GM19467 (cell line): ENCODE results near the gene CYB561D2.
A peak's percentile ranks its signal among the peaks of the same experiment; 100 is the strongest.

Experiments used
- ATAC-seq: cut with Tn5 transposase; IDR thresholded peaks from one replicate; pipeline ENCODE4 v1.9.1; 2021; ENCODE audit warnings: mild to moderate bottlenecking, moderate library complexity; ENCODE audit not compliant: unreplicated experiment

Gene CYB561D2

DNA sequence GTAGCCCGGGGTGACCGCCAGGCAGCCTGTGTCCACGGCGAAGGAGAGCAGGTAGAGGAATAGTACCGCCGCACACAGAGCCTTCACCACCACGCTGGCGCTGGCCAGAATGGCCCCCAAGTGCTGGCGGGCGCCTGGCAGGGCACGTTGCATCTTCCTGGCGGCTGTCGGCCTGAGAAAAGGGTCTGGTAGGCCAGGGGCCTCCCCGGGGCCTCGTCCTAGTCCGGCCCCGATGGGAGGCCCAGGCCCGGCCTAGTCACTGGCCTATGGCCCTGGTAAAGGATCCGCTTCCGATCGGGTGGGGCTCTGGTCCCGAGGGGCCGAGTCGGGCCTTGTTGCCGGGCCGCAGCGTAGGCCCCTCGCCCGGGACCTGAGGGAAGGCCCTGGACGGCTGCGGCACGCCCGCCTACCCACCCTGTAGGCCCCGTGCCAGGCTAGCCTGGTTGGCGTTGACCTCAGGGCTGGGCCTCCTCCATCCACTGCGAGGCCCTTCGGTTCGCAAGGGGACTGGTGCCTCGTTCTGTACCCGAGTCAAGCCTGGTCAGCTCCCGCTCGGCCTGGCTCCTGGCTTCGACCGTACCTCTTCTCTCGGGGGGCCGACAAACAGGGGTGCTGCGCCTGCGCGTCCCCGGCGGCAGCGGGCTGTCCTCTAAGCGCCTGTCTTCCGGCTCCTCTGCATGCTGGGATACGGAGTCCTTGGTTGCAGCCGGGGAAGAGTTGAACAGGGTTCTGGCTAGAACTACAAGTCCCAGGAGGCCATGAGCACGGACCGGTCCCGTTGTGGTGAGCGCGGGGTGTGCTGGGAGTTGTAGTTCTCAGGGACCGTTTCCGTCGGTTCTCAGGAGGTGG is 8.5 kb downstream of the CYB561D2 start, which contains the start of gene TMEM115:
TMEM115 (minus strand) TSS at position 611 of the 849 bp plus-strand sequence; CDS start at position 153, 458 bp downstream.
- ATAC-seq, result peak; percentile 98

DNA sequence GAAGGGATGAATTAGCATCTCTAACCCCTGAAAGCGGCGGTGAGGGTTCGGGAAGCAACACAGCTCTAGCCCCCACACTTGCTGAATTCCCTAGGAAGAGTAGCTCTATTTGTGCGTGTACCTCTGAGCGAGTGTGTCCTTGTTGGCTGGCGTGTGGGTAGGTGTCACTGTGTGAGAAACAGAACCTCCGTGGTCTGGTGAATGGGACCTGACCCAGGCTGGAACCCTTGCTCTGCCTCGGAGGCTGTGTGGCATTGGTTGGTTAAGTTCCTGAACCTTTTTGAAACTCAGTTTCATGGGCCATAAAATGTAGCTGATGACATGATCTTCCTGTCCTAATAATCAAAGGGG is 9.1 kb downstream of the CYB561D2 start:
- no peak for ATAC-seq

DNA sequence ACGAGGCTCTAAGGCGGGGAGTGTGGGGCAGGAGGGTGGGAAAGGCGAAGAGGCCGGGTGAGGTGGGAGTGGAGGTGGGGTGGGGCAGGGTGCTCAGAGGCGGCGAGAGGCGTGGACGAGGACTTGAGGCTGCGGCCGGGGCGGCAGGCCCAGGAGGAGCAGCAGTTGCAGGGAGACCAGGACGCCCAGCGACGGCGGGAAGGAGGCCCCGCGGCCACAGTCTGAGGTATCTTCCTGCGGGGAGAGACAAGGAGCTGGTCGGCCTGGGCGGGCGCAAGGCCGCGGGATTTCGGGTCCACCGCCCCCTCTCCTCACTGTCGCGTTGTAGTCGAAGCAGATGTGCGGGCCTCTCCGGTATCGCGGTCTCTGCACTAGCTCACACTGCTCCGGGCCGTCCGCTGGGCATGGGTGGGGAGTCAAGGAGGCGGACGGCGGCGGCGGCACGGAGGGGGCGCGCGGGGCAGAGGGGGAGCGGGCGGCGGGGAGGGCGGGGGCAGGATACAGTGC is 14.0 kb downstream of the CYB561D2 start:
- no peak for ATAC-seq

DNA sequence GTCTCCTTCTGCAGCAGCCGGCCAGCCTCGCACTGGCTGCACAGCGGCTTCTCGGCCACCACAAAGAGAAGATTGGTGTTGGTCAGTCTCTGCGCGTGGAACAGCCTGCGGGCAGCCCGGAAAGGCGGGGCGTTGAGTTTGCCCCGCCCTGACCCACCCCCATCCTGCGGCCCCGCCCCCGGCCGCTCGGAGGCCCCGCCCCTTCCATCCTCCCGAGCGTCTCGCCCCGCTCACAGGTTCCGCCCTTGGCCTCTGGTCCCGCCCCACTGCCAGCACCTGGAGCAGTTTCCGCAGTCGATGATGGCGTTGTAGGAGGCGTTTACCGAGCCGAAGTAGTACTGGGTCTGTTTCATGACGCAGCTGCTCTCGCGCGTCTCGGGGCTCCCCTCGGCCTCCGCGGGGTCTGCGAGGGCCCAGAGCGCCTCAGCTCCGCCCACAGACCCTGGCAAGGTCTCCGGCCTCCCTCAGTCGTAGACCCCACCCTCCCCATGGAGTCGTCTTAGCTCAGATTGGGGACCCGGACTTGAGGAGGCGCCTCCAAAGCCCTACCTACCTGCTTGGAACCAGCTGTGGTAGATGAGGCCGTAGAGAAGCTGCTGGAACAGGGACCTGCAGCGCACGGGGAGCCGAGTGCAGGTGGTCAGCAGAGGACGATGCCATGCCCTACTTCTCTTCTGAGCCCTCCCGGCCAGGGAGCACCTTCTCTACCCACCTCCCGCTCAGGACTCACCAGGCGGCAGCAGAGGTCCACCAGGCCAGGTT is 14.6 kb downstream of the CYB561D2 start:
- peak; percentile 86 for ATAC-seq

DNA sequence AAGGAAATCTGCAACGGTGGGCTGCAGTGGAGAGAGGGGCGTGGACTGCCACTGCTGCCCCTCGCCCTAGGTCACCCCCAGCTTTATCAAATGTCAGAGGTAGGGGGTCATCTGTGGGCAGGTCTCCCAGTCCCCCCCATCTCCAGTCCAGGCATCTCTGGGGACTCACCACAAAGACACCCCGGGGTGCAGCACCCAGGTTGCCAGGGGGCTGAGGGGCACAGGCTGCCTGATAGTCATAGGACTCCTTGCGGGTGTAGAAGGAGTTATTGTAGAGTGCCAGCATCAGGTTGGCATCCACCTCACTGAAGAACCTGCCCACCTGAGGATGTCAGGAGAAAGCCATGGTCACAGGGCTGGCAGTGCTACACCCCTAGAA is 15.2 kb downstream of the CYB561D2 start:
- no peak for ATAC-seq

DNA sequence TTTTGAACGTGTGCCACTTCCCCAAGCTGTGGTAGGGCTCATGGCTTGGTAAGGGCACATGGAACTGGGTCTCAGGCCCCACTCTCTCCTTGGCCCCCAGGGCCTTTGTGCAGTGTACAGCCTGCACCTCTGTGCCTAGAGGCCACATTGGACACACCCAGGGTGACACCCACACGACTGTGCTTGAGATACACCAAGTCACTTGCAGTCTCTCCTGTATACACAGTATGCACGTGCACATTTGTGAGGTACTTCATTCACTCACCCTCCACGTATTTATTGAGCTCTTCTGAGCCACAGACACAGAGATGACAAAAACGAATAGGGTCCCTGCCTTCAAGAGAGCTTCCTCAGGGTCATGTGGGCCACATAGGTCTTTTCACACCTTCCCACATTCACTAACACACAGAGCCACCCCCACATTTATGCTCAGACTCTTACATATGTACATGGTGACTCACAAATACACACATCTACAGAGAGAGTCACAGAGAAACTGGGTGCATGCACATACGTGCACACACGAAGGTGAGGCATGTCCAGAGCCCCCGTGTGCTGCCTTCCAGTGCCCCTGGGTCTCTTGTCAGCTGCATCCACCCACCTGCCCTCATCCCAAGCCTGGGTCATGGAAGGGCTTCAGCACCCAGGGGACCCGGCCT is 18.5 kb downstream of the CYB561D2 start:
- no peak for ATAC-seq

DNA sequence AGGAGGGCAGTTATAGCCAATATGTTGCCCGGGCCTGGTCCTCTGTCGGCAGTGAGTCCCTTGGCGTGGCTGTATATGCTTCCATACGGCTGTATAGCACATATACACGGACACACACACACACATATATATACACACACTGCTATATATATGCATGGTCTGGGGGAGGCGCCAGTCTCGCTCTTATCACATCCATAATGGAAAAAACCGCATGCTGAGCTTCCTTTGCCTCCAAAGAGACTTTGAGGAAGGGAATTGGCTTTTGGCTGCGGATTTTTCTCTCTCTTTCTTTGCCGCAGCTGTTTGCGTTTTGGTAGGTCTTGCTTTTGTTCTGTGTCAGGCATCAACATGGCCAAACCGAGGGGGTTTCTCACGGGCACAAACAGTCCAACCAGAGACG is 19.9 kb downstream of the CYB561D2 start:
- ATAC-seq, result no peak

DNA sequence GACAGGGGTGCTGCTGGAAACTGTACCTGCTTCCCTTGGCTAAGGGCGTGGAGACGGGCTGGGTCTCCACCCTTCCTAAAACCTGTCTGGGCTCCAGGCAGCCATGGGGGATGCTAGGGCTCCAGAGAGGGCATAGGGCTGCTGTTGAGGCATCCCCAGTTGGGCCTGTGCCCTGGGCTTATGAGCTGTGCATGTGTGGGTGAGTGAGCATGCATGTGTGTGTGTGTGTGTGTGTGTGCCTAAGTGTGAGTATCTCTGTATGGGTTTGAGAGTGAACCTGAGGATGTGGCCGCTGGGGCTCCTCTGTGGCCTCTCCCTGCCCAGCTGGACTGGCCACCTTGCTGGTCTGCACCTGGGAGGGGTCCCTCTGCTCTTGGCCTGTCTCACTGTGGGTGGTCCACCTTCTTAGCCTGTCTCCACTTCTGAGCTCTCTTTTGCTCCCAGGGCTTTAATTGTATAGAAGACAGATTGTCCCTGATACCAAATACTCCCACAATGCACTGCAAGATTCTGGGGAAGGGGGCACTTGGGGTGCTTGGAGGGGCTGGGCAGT is 20.5 kb downstream of the CYB561D2 start:
- ATAC-seq, result no peak

DNA sequence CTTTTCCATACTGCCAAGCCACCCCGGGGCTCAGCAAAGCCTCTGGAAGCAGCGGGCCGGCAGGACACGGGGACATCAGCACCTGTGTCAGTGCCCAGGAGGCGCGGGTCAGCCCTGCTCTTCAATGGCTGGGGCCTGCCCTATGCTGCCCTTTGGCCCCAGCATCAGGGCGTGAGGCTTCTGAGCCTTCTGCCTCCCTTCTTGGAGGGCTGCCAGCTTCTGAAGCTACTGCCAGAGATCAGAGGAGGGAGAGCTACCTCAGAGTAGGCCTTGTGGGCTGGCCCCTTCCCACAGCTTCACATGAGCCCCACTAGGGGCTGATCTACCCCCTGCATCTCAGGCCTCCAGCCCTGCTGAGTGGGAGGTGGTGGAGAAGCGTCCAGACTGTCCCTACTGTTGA is 21.7 kb downstream of the CYB561D2 start:
- no peak for ATAC-seq

DNA sequence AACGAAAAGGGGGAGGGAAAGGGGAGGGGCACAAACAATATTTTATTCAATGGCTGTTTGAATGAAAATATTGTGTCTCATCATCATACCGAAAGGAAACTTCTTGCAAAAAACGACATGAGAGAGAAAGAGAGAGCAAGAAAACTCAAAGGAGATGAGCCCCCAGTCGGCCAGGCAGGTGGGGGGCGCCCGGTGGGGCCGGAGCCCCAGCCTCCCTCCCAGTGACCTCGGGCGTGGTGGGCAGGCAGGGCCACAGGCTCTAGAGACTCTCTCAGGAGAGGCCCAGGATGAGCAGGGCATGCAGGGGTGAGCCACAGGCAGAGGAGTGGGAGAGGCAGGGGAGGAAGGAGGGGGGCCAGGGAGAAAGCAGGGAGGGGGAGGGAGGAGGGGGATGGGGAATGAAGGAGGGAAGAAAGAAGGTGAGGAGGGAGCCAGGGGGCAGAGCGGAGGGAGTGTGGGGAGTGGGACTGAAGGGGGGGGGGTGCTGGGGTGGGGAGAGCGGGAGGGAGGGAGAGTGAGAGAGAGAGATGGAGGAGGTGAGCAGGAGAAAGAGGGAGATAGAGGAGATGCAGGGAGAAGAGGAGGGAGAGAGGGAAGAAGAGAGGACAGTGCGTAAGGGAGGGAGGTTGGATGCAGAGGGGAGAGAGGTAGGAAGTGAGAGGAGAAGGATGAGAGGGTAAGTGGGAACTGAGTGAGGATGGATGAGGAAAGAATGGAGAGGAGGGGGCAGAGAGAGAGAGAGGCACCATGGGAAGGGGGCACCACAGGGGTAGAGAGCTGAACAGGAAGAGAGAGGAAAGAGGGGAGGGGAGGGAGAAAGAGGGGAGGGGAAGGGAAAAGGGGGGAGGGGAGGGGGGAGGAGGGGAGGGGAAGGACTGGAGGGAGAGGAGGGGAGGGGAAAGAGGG is 22.7 kb downstream of the CYB561D2 start:
- no peak for ATAC-seq

DNA sequence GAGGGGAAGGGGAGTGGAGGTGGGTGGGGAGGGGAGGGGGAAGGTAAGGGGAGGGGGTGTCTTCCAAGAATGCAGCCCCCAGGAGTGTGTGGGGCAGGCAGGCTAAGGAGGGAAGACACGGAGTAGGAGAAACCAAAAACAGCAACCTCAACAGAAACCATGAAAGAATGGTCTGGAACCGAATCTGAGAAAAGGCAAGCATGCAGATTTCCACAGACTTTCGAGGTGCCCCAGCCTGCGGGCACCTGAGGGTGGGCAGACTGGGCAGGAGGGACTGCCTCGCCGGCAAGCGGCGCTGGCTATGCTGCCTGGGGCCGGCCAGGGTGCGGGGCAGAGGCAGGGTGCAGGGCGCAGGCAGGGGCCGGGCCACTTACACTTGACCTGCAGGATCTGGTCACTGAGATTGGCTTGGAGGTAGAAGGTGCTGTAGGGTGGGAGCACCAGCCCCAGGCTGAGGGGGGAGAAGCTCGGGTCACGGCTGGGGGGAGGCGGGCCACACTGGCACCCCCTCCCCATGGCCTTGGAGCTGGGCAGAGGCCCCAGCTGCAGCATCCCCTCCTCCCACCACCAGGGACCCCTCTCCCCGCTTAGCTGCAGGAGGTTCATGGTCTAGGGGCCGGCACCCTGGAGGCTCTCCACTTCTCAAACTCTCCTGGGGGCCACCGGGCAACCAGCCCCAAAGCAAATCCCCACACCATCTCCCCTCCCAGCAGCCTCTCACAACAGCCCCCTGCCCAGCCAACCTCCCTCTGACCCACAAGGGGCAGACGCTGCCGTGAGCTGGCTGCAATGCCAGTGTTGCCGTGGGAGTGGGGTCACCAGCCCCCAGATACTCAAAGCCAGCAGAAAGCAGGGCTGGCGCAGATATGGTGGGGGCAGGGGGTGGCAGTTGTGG is 23.9 kb downstream of the CYB561D2 start:
- no peak for ATAC-seq

DNA sequence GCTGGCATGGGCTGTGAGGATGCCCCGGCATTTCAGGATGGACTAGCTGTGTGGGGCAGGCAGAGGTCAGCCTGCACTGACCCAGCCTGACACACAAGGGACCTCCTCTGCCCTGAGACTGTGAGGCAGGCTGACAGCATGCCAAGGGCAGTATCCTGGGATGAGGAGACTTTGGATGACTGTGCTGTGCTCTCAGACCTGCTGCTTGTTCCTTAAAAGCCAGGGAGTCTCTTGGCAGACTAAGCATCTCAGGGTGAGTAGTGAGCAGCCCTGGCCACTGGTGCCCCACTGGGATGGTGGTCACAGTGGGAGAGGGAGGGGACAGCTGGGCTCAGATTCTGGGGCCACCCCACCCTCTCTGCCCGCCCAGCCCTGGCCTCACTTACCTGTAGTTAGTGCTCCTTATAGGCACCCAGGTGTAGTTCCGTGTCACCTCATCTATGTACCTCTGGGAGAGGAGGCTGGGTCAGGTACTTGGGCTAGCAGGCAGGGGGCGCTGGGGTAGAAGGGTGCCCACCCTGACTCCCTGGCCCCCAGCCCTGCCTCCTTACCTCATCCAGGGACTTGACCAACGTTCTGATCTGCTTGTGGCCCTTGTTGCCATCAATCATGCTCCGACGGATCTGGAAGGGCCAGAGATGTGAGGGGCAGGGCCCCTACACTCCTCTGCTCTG is 24.7 kb downstream of the CYB561D2 start:
- no peak for ATAC-seq

DNA sequence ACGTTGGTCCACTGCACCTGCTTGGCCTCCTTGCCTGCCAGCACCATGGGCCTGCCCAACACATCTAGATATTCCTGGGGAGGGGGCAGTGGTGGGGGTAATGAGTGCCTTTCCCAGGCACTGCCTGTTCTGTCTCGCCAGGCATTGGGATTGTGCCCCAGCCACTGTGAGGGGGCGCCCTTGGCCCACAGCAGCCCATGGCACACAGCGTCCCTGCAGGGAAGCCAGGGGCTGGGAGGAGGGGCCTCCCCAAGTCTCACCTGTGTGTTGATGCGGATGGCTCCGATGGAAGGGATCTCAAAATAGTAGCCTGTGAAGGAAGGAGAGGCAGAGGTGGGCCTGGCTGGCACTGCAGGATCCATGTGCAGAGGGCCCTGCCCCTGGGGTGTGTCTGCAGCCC is 27.4 kb downstream of the CYB561D2 start:
- ATAC-seq, result no peak

DNA sequence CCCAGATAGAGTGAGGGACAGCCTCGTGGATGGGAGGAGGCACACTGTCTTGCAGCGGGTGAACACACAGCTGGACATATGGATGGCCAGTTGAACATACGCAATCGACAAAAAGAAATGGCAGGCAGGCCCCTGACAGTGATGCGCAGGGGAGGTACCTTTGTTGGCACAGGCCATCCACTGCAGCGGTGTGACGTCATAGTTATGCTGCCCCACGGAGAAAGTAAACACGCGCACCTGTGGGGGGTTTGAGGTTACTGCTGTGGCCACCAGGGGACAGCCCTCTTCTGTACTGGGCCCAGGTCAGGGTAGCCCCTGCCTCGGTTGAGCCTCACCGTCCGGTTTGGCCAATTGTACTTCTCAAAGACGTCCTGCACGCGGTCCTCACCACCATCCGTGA is 28.1 kb downstream of the CYB561D2 start:
- no peak for ATAC-seq

DNA sequence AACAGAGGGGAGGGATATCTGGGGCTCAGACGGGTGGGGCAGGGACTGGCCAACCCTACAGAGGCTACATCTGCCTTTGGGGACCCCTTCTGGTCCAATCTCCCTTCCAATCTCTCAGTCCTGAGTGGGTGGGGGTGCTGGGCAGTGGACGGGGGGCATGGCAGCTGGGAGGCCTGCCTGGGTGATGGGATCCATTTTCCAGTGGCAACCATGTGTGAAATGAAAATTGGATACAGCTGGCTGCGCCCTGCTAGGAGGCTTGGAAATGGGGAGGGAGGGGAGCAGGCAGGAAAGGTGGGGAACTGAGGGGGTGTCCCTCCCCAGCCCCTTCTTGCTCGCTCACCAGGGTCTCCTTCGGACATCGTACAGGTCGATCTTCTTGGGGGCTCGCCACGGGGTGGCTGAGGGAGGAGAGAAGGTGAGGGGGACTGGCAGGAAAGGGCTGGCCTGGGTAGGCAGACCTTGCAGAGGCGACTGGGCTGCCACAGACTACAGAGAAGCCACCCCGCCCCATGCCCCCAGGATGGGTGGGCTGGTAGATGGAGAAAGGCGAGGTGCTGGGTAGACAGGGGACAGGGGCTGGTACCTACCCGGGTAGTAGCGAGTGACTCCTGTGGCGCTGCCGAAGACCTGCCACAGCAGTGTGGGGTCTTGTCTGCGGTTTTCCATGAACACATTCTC is 29.9 kb downstream of the CYB561D2 start:
- ATAC-seq, result no peak

DNA sequence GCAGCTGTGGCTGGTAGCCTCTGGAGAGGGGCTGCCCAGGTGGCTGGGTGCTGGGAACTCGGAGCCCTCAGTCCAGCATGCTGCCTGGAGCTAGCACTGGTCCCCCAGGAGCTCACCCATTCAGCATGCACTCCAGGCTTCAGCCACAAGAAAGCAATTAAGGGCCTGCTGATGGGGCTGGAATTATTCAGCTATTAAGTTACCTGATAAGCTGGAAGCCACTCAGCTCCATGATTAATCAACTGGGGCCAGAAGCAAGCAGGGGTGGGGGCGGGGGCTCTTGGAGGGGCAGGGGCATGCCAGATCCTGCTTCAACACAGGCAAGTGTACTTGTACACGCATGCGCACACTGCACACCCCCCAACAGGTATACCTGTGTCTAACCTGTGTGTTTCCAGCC is 30.7 kb downstream of the CYB561D2 start:
- no peak for ATAC-seq

DNA sequence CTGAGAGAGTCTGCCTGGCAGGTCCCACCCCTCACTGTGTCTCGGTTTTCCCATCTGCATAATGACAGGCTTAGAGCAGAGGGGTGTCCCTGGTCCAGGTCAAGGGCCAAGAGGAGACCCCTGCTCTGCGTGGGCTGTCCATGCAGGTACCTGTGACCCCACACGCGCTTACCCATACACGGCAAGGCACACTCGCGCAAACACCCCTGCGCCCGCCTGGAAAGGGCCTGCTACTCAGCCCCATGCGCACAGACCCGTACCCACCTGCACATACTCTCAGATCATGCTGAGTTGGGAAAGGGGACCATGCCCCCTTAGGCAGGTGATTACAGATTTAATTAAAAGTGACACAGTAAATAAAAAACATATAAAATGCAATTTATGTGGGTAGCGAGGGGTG is 32.1 kb downstream of the CYB561D2 start:
- no peak for ATAC-seq

DNA sequence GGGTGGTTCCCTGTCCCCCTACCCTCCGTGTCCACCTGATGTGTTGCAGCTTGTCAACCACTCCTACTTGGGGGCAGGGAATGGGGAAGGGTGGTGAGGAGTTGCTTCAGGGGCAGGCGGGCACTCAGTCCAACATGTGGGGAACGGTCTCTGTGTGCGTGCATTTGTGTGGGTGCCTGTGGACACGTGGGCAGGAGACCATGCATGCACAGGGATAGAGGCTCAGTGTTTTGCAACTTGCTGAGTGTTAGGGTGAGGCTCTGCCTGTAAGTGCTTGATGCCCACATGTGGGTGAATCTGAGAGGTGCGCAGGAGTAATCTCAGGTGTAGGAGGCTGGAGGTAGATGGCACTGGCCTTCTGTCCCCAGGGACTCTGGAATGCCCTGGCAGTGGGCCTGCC is 33.1 kb downstream of the CYB561D2 start:
- ATAC-seq, result no peak
